Measurements from ENCODE around the gene SKAP2. TPM values are rescaled to one million over a fixed set of nuclear protein-coding genes. Genes with fewer than 3 reads are reported as not detected.

Gene SKAP2
- total RNA-seq, 1 experiment from 2014 or later = 30.7 TPM

- CTCF ChIA-PET = no interaction called here
- Histone ChIP-seq H2AFZ (ENCODE audit: low read depth, low read length, poor library complexity, severe bottlenecking) (no peak overlapping the region), H3K4me1 (ENCODE audit: control insufficient read depth in 1 of 2, insufficient read depth in 2 of 2, low read length in 2 of 2) (peaks cover 0 to 9% of the 10 kb centered on the region in 2 experiments; a peak in 2 of 4 replicates), H3K9ac (ENCODE audit: low read length) (no peak overlapping the region), H3K4me3 (replicated peaks in 1 of 2; ENCODE audit: low read depth in 1 of 2, low read length in 2 of 2) (no peak overlapping the region), H3K27me3 (ENCODE audit: insufficient read depth, low read length) (no peaks in the 10 kb centered on the region), H3K79me2 (ENCODE audit: insufficient read depth, low read length) (no peaks in the 10 kb centered on the region), H3K36me3 (ENCODE audit: control insufficient read depth in 1 of 2, insufficient read depth in 2 of 2, low read length in 2 of 2) (no peaks in the 10 kb centered on the region), H3K9me2 (ENCODE audit: insufficient read depth) (no peaks in the 10 kb centered on the region), H3K4me2 (ENCODE audit: low read length) (no peak overlapping the region), H4K20me1 (ENCODE audit: insufficient read depth) (no peaks in the 10 kb centered on the region), H3K9me3 (ENCODE audit: control insufficient read depth in 1 of 2, insufficient read depth in 1 of 2, low read depth in 1 of 2, low read length in 2 of 2) (no peaks in the 10 kb centered on the region), H3K27ac (ENCODE audit: low read depth, low read length) (no peak overlapping the region)
- POLR2A ChIA-PET = no interaction called here
- RAD21 ChIA-PET (ENCODE audit: low non-redundant PET in 1 of 2, low total read pairs in 2 of 2, uncharacterized antibody in 2 of 2, unreplicated experiment in 2 of 2) = no interaction called here
- intact Hi-C loops (cut with micrococcal nuclease) = no loop called here
- DNase-seq (ENCODE audit: low read depth, low spot score) (no peak), ATAC-seq (no peak)
- no TSS peak for BruUV-seq (replicated peaks)
- TF ChIP-seq TCF7L2 (IDR thresholded peaks at IDR 0.05; ENCODE audit: borderline replicate concordance, extremely low read depth, insufficient read depth, insufficient read length) (no peak), MAX (IDR thresholded peaks at IDR 0.05) (no peak), ELF1 (IDR thresholded peaks at IDR 0.05; ENCODE audit: borderline replicate concordance, low read depth) (no peak), POLR2AphosphoS5 (IDR thresholded peaks at IDR 0.05; ENCODE audit: low read depth, low read length) (no peak)
These were observed 219.3 kb downstream of the SKAP2 start for GRCh38 chr7:26645121-26645520.

- Histone ChIP-seq H3K27me3 (ENCODE audit: insufficient read depth, low read length) (no peaks in the 10 kb centered on the region), H3K79me2 (ENCODE audit: insufficient read depth, low read length) (no peaks in the 10 kb centered on the region), H3K4me3 (replicated peaks in 1 of 2; ENCODE audit: low read depth in 1 of 2, low read length in 2 of 2) (no peak overlapping the region), H4K20me1 (ENCODE audit: insufficient read depth) (no peaks in the 10 kb centered on the region), H3K9me2 (ENCODE audit: insufficient read depth) (no peaks in the 10 kb centered on the region), H3K9ac (ENCODE audit: low read length) (no peak overlapping the region), H3K36me3 (ENCODE audit: control insufficient read depth in 1 of 2, insufficient read depth in 2 of 2, low read length in 2 of 2) (no peaks in the 10 kb centered on the region), H3K4me1 (ENCODE audit: control insufficient read depth in 1 of 2, insufficient read depth in 2 of 2, low read length in 2 of 2) (no peaks in the 10 kb centered on the region), H3K4me2 (ENCODE audit: low read length) (no peak overlapping the region), H2AFZ (ENCODE audit: low read depth, low read length, poor library complexity, severe bottlenecking) (no peak overlapping the region), H3K9me3 (ENCODE audit: control insufficient read depth in 1 of 2, insufficient read depth in 1 of 2, low read depth in 1 of 2, low read length in 2 of 2) (no peaks in the 10 kb centered on the region), H3K27ac (ENCODE audit: low read depth, low read length) (no peak overlapping the region)
- BruUV-seq (replicated peaks) = no TSS peak
- intact Hi-C loops (cut with micrococcal nuclease) = no loop called here
- ChIA-PET POLR2A (no interaction called here), RAD21 (ENCODE audit: low non-redundant PET in 1 of 2, low total read pairs in 2 of 2, uncharacterized antibody in 2 of 2, unreplicated experiment in 2 of 2) (no interaction called here), CTCF (no interaction called here)
- no peak for DNase-seq (ENCODE audit: low read depth, low spot score)
- no peak for ATAC-seq
- TF ChIP-seq POLR2A (IDR thresholded peaks at IDR 0.05; ENCODE audit: borderline replicate concordance, extremely low read depth, insufficient read depth, insufficient read length) (no peak), SRF (IDR thresholded peaks at IDR 0.05; ENCODE audit: low read depth) (no peak), EZH2phosphoT487 (IDR thresholded peaks at IDR 0.05; ENCODE audit: borderline replicate concordance) (no peak), EGR1 (IDR thresholded peaks at IDR 0.05; ENCODE audit: low read depth) (no peak), JUND (IDR thresholded peaks at IDR 0.05) (no peak), POLR2AphosphoS5 (IDR thresholded peaks at IDR 0.05; ENCODE audit: low read depth, low read length) (no peak), SP1 (IDR thresholded peaks at IDR 0.05; ENCODE audit: low read depth) (no peak), SIN3A (IDR thresholded peaks at IDR 0.05; ENCODE audit: low read depth) (no peak), REST (IDR thresholded peaks at IDR 0.05; ENCODE audit: low read depth) (no peak), CTCF (IDR thresholded peaks at IDR 0.05 in 2 of 3, conservative IDR thresholded peaks at IDR 0.05 in 1 of 3; ENCODE audit: borderline replicate concordance in 1 of 3, insufficient read depth in 1 of 3, low read depth in 2 of 3, low read length in 2 of 3) (no peak), CBX3 (IDR thresholded peaks at IDR 0.05; ENCODE audit: low read depth) (no peak), EZH2 (IDR thresholded peaks at IDR 0.05) (no peak), ATF3 (IDR thresholded peaks at IDR 0.05) (no peak), YY1 (IDR thresholded peaks at IDR 0.05; ENCODE audit: extremely low read depth, insufficient replicate concordance, low read depth, low read length) (no peak)
These were observed 222.0 kb downstream of the SKAP2 start for GRCh38 chr7:26642416-26642815.
